PC-3 (cell line): ENCODE data around the gene BCKDHB. TPM values are rescaled to one million over a fixed set of nuclear protein-coding genes. Genes with fewer than 3 reads are reported as not detected.
"Not testable (repeated sequence)": the region's sequence is repeated elsewhere in the genome, so short reads cannot be mapped to it uniquely, and the experiment has no call there.

Experiments
- ATAC-seq: fragments of 200-7000 bp; cut with Tn5 transposase; 2 replicates; pipeline ENCODE4 v1.9.1; 2020; ENCODE audit warnings: mild to moderate bottlenecking, moderate library complexity
- Bru-seq: library from RNA; stranded (reverse); fragments of 400-500 nt; gene quantifications from one replicate; lab custom pipeline; 2021; lab: Mats Ljungman, UMichigan
- BruChase-seq, 2 experiments: library from RNA; stranded (reverse); fragments of 400-500 nt; gene quantifications; one replicate each; lab custom pipeline; 2021; lab: Mats Ljungman, UMichigan
- BruUV-seq: library from RNA; stranded (reverse); fragments of 400-500 nt; replicated peaks from 2 replicates; lab custom pipeline; 2021; lab: Mats Ljungman, UMichigan
- CTCF ChIA-PET: fragments of 300-600 bp; sonication (Branson Sonifier 250); formaldehyde crosslinking; loops from one replicate; lab custom pipeline; 2022; ENCODE audit warnings: antibody characterized with exemption; lab: Charles Lee
- POLR2A ChIA-PET: fragments of 300-600 bp; sonication (Branson Sonifier 250); formaldehyde crosslinking; loops from one replicate; lab custom pipeline; 2022; ENCODE audit warnings: antibody characterized with exemption; ENCODE audit not compliant: unreplicated experiment; lab: Charles Lee
- DNase-seq: peaks from one replicate; pipeline ENCODE4 v3.0.0-alpha.2; 2015
- H2AFZ ChIP-seq: fragments of 300-600 bp; sonication (generic); 2 replicates; pipeline ENCODE4 v1.6.0; 2016; ENCODE audit warnings: antibody characterized with exemption, low read length
- H3F3A ChIP-seq: fragments of 300-600 bp; sonication (generic); one replicate; pipeline ENCODE4 v1.6.0; 2017; ENCODE audit warnings: antibody characterized with exemption, low read length, control low read depth, mild to moderate bottlenecking; ENCODE audit not compliant: unreplicated experiment
- H3K27ac ChIP-seq: fragments of 300-600 bp; sonication (generic); 2 replicates; pipeline ENCODE4 v1.5.1; 2016; ENCODE audit warnings: mild to moderate bottlenecking, low read length
- H3K27me3 ChIP-seq: fragments of 300-600 bp; sonication (generic); 2 replicates; pipeline ENCODE4 v1.6.1; 2016; ENCODE audit warnings: low read length, mixed read lengths
- H3K36me3 ChIP-seq: fragments of 300-600 bp; sonication (generic); 2 replicates; pipeline ENCODE4 v1.6.1; 2016; ENCODE audit warnings: low read depth, mixed run types, low read length, mixed read lengths
- H3K4me1 ChIP-seq: fragments of 300-600 bp; sonication (generic); 2 replicates; pipeline ENCODE4 v1.5.1; 2016; ENCODE audit warnings: low read length; ENCODE audit not compliant: insufficient read depth
- H3K4me2 ChIP-seq: fragments of 300-600 bp; sonication (generic); 2 replicates; pipeline ENCODE4 v1.6.0; 2016; ENCODE audit warnings: low read length
- H3K4me3 ChIP-seq: fragments of 300-600 bp; sonication (generic); 2 replicates; pipeline ENCODE4 v1.5.1; 2016; ENCODE audit warnings: mild to moderate bottlenecking, low read length, mixed read lengths
- H3K79me2 ChIP-seq: fragments of 300-600 bp; sonication (generic); 2 replicates; pipeline ENCODE4 v1.6.1; 2017; ENCODE audit warnings: low read length, mixed read lengths
- H3K9ac ChIP-seq: fragments of 300-600 bp; sonication (generic); 2 replicates; pipeline ENCODE4 v1.6.0; 2016; ENCODE audit warnings: mild to moderate bottlenecking, low read length
- H3K9me2 ChIP-seq: fragments of 300-600 bp; sonication (generic); replicated peaks from 2 replicates; pipeline ENCODE4 v1.6.1; 2016; ENCODE audit warnings: mixed run types, low read length, mixed read lengths
- H3K9me3 ChIP-seq: fragments of 300-600 bp; sonication (generic); 2 replicates; pipeline ENCODE4 v1.6.1; 2016; ENCODE audit warnings: low read length, mixed read lengths
- H4K20me1 ChIP-seq: fragments of 300-600 bp; sonication (generic); 2 replicates; pipeline ENCODE4 v1.6.1; 2016; ENCODE audit warnings: low read length, mixed read lengths
- EZH2 ChIP-seq: fragments of 300-600 bp; sonication (generic); IDR thresholded peaks from one replicate; pipeline ENCODE4 v1.6.1; 2017; ENCODE audit warnings: antibody characterized with exemption, mild to moderate bottlenecking, low read length; ENCODE audit not compliant: unreplicated experiment
- EZH2phosphoT487 ChIP-seq: fragments of 300-600 bp; sonication (generic); IDR thresholded peaks from 2 replicates; pipeline ENCODE4 v1.6.1; 2018; ENCODE audit warnings: mild to moderate bottlenecking, antibody characterized with exemption, low read length, borderline replicate concordance
- intact Hi-C: fragments of 100-400 bp; cut with micrococcal nuclease; formaldehyde crosslinking; loops from 2 replicates; pipeline ENCODE4 v1.9.0; 2023
- long read RNA-seq: library from polyadenylated mRNA; unstranded; transcript quantifications from one replicate; pipeline ENCODE4 v2.0.0, GENCODE V29; 2021; ENCODE audit not compliant: unreplicated experiment
- total RNA-seq: library from RNA; depleted of rRNA; stranded (reverse); fragments of >200 nt; gene quantifications from 2 replicates; pipeline ENCODE4 v1.2.3, GENCODE V29; 2014; rRNA removed
- TF ChIP-seq, protein P1 (sequence below): fragments of 300-600 bp; sonication (generic); conservative IDR thresholded peaks from 2 replicates; pipeline ENCODE4 v1.5.1; 2017; ENCODE audit warnings: antibody characterized with exemption, low read depth, mild to moderate bottlenecking, low read length

The BCKDHB gene
- total RNA-seq (9.9 and 12.7 TPM in 2 replicates), Bru-seq, nascent RNA (percentile 67 among the genes with signal in this experiment), BruChase-seq, experiment 1, labeled RNA remaining after a 6-hour chase (percentile 51 among the genes with signal in this experiment), BruChase-seq, experiment 2, labeled RNA remaining after a 2-hour chase (percentile 64 among the genes with signal in this experiment)
- long read RNA-seq, transcript BCKDHB-201 (10 exons, 3,692 nt) = minor isoform, 6 of 57 reads
- long read RNA-seq, transcript BCKDHB-202 (11 exons, 1,514 nt) = major isoform, 30 of 57 reads
- long read RNA-seq, partial matches to known transcripts = 7 of 57 reads
- long read RNA-seq, other reads (novel, unspliced or antisense) = 12 of 57 reads

GRCh38 chr6:80106418-80107235, at the start of gene BCKDHB:
Gene BCKDHB, plus strand, starts transcription at chr6:80106671. Its CDS starts 23 bp downstream, at chr6:80106694.
- Histone ChIP-seq H3K4me1 (peaks cover 7% of the 10 kb centered on the region; the same call in 1 of the 2 replicates), H3K27ac (peak within 1 kb of the TSS; percentile 56), H3K79me2 (peaks cover 16% of the 10 kb centered on the region), H4K20me1 (no peaks in the 10 kb centered on the region), H3K4me3 (peak within 1 kb of the TSS; percentile 84), H2AFZ (peak within 1 kb of the TSS; percentile 93), H3K27me3 (no peaks in the 10 kb centered on the region), H3K9me3 (no peaks in the 10 kb centered on the region), H3K9me2 (no peaks in the 10 kb centered on the region), H3F3A (no peaks in the 10 kb centered on the region), H3K36me3 (no peaks in the 10 kb centered on the region), H3K9ac (peak within 1 kb of the TSS; percentile 70), H3K4me2 (peak within 1 kb of the TSS; percentile 84)
- BruUV-seq = no TSS peak
- DNase-seq (peak; percentile 96), ATAC-seq (peak; percentile 97)
- ChIA-PET CTCF (interaction anchor here (0.9 kb wide), 2 partner anchors 108 to 160 kb away, joined by 3 to 4 read pairs; partner anchors contain the start of gene ELOVL4), POLR2A (interaction anchor here (0.5 to 1.0 kb wide), 3 partner anchors 17 to 107 kb away, joined by 3 read pairs; no protein-coding TSS in a partner anchor)
- intact Hi-C loops = loop anchor here (5.0 kb wide), 1 partner anchor 159 kb away; the partner anchor contains the start of gene ELOVL4
- no peak for TF ChIP-seq EZH2phosphoT487
- TF ChIP-seq, protein P1, sequence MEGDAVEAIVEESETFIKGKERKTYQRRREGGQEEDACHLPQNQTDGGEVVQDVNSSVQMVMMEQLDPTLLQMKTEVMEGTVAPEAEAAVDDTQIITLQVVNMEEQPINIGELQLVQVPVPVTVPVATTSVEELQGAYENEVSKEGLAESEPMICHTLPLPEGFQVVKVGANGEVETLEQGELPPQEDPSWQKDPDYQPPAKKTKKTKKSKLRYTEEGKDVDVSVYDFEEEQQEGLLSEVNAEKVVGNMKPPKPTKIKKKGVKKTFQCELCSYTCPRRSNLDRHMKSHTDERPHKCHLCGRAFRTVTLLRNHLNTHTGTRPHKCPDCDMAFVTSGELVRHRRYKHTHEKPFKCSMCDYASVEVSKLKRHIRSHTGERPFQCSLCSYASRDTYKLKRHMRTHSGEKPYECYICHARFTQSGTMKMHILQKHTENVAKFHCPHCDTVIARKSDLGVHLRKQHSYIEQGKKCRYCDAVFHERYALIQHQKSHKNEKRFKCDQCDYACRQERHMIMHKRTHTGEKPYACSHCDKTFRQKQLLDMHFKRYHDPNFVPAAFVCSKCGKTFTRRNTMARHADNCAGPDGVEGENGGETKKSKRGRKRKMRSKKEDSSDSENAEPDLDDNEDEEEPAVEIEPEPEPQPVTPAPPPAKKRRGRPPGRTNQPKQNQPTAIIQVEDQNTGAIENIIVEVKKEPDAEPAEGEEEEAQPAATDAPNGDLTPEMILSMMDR = no peak
- no peak for TF ChIP-seq EZH2

GRCh38 chr6:80060774-80061173, 45.7 kb upstream of the BCKDHB start:
- ChIA-PET CTCF (no interaction called here), POLR2A (no interaction called here)
- Histone ChIP-seq H3K9ac (no peak overlapping the region), H4K20me1 (no peaks in the 10 kb centered on the region), H3K79me2 (no peaks in the 10 kb centered on the region), H3F3A (no peaks in the 10 kb centered on the region), H3K27ac (no peak overlapping the region), H3K4me3 (no peak overlapping the region), H2AFZ (no peak overlapping the region), H3K27me3 (no peaks in the 10 kb centered on the region), H3K9me2 (no peaks in the 10 kb centered on the region), H3K9me3 (no peaks in the 10 kb centered on the region), H3K4me2 (no peak overlapping the region), H3K4me1 (no peaks in the 10 kb centered on the region), H3K36me3 (no peaks in the 10 kb centered on the region)
- DNase-seq = no peak
- intact Hi-C loops = no loop called here
- TF ChIP-seq EZH2 (no peak), EZH2phosphoT487 (no peak)
- TF ChIP-seq, protein P1 = no peak
- no TSS peak for BruUV-seq
- no peak for ATAC-seq

GRCh38 chr6:80068146-80068545, 38.3 kb upstream of the BCKDHB start:
- H3K27me3 ChIP-seq, H3K9ac ChIP-seq, H3K27ac ChIP-seq, H3K36me3 ChIP-seq, H3K4me2 ChIP-seq, intact Hi-C loops, ATAC-seq, H3K4me1 ChIP-seq, H3K9me2 ChIP-seq, BruUV-seq, H2AFZ ChIP-seq, H3K4me3 ChIP-seq, H4K20me1 ChIP-seq, POLR2A ChIA-PET, H3F3A ChIP-seq, H3K79me2 ChIP-seq, DNase-seq, H3K9me3 ChIP-seq, CTCF ChIA-PET: not testable (repeated sequence)

GRCh38 chr6:80070431-80070830, 36.0 kb upstream of the BCKDHB start:
- H3K27me3 ChIP-seq, POLR2A ChIA-PET, H3K27ac ChIP-seq, H3F3A ChIP-seq, H2AFZ ChIP-seq, H3K9me3 ChIP-seq, H3K4me1 ChIP-seq, H3K4me3 ChIP-seq, DNase-seq, H3K79me2 ChIP-seq, H3K36me3 ChIP-seq, H4K20me1 ChIP-seq, H3K9me2 ChIP-seq, intact Hi-C loops, BruUV-seq, H3K9ac ChIP-seq, ATAC-seq, H3K4me2 ChIP-seq, CTCF ChIA-PET: not testable (repeated sequence)
